IMR-90 (cell line): ENCODE data around the gene DNAI7. TPM values are rescaled to one million over a fixed set of nuclear protein-coding genes. Genes with fewer than 3 reads are reported as not detected.

ENCODE experiments used
- ATAC-seq: fragments of 200-7000 bp; cut with Tn5 transposase; 2 replicates; pipeline ENCODE4 v1.9.1; 2020; ENCODE audit warnings: low read depth, mild to moderate bottlenecking, moderate library complexity
- BruUV-seq: library from RNA; stranded (reverse); fragments of 400-500 nt; replicated peaks from 2 replicates; lab custom pipeline; 2021; lab: Mats Ljungman, UMichigan
- CTCF ChIA-PET: fragments of 300-600 bp; formaldehyde crosslinking; extraction: SDS; loops from one replicate; lab custom pipeline; 2021; ENCODE audit warnings: antibody characterized with exemption; lab: Yijun Ruan, JAX
- POLR2A ChIA-PET: fragments of 300-600 bp; sonication (Branson Sonifier 250); formaldehyde crosslinking; loops from one replicate; lab custom pipeline; 2022; ENCODE audit warnings: antibody characterized with exemption; ENCODE audit not compliant: unreplicated experiment; lab: Charles Lee
- DNase-seq: peaks from one replicate; pipeline ENCODE4 v3.0.0; 2013
- H2AFZ ChIP-seq: replicated peaks from 2 replicates; pipeline ENCODE3; 2013; ENCODE audit warnings: low read length, mild to moderate bottlenecking; ENCODE audit not compliant: poor library complexity
- H2AK5ac ChIP-seq: 2 replicates; pipeline ENCODE4 v1.6.1; 2013; ENCODE audit warnings: low read depth, low read length, inconsistent platforms
- H2AK9ac ChIP-seq: replicated peaks from 2 replicates; pipeline ENCODE3; 2013; ENCODE audit warnings: mild to moderate bottlenecking, low read depth, low read length, moderate library complexity; ENCODE audit not compliant: poor library complexity
- H2BK120ac ChIP-seq: 2 replicates; pipeline ENCODE4 v1.6.1; 2013; ENCODE audit warnings: low read depth, low read length, inconsistent platforms
- H2BK15ac ChIP-seq: 3 replicates; pipeline ENCODE4 v1.6.1; 2013; ENCODE audit warnings: low read depth, low read length, inconsistent platforms
- H2BK20ac ChIP-seq: 2 replicates; pipeline ENCODE4 v1.6.1; 2013; ENCODE audit warnings: low read depth, mild to moderate bottlenecking, inconsistent platforms, low read length, moderate library complexity
- H2BK5ac ChIP-seq: 2 replicates; pipeline ENCODE4 v1.6.1; 2013; ENCODE audit warnings: mild to moderate bottlenecking, low read depth, low read length, inconsistent platforms; ENCODE audit not compliant: poor library complexity, severe bottlenecking
- H3K14ac ChIP-seq: replicated peaks from 2 replicates; pipeline ENCODE4 v1.6.1; 2013; ENCODE audit warnings: low read depth, low read length, inconsistent platforms
- H3K18ac ChIP-seq: 2 replicates; pipeline ENCODE4 v1.6.1; 2013; ENCODE audit warnings: low read depth, low read length, control low read depth
- H3K23ac ChIP-seq: 2 replicates; pipeline ENCODE4 v1.6.1; 2013; ENCODE audit warnings: low read depth, low read length, inconsistent platforms
- H3K27ac ChIP-seq: 2 replicates; pipeline ENCODE4 v1.5.1; 2013; ENCODE audit warnings: mild to moderate bottlenecking, control low read depth, low read length; ENCODE audit not compliant: insufficient read depth
- H3K27me3 ChIP-seq: 2 replicates; pipeline ENCODE4 v1.6.1; 2013; ENCODE audit warnings: low read length; ENCODE audit not compliant: control insufficient read depth, insufficient read depth
- H3K36me3 ChIP-seq: 2 replicates; pipeline ENCODE4 v1.6.1; 2013; ENCODE audit warnings: low read length, mixed read lengths; ENCODE audit not compliant: control insufficient read depth, insufficient read depth
- H3K4ac ChIP-seq: 2 replicates; pipeline ENCODE4 v1.6.1; 2013; ENCODE audit warnings: low read depth, low read length, inconsistent platforms
- H3K4me1 ChIP-seq: 2 replicates; pipeline ENCODE4 v1.6.1; 2013; ENCODE audit warnings: low read length, mixed read lengths; ENCODE audit not compliant: control insufficient read depth, insufficient read depth
- H3K4me2 ChIP-seq: 2 replicates; pipeline ENCODE4 v1.6.1; 2013; ENCODE audit warnings: low read depth, mild to moderate bottlenecking, control low read depth, low read length, moderate library complexity
- H3K4me3 ChIP-seq: 2 replicates; pipeline ENCODE4 v1.5.1; 2013; ENCODE audit warnings: low read depth, mild to moderate bottlenecking, control low read depth, low read length, moderate library complexity; ENCODE audit not compliant: insufficient read depth
- H3K56ac ChIP-seq: 2 replicates; pipeline ENCODE4 v1.6.1; 2013; ENCODE audit warnings: low read length, inconsistent platforms; ENCODE audit not compliant: insufficient read depth; ENCODE audit errors: extremely low read depth
- H3K79me1 ChIP-seq, 2 experiments: 2 replicates each; pipeline ENCODE4 v1.6.1; 2013; ENCODE audit warnings: low read length in 2 of 2, inconsistent platforms in 1 of 2, low read depth in 1 of 2
- H3K9ac ChIP-seq: 2 replicates; pipeline ENCODE4 v1.6.1; 2013; ENCODE audit warnings: low read depth, low read length, control low read depth
- H3K9me1 ChIP-seq: 2 replicates; pipeline ENCODE4 v1.6.1; 2013; ENCODE audit warnings: low read length, inconsistent platforms; ENCODE audit not compliant: insufficient read depth
- H3K9me3 ChIP-seq: 2 replicates; pipeline ENCODE4 v1.6.1; 2013; ENCODE audit warnings: low read length; ENCODE audit not compliant: control insufficient read depth, insufficient read depth
- H4K20me1 ChIP-seq: 2 replicates; pipeline ENCODE4 v1.6.1; 2013; ENCODE audit warnings: low read length, inconsistent platforms; ENCODE audit not compliant: insufficient read depth
- H4K5ac ChIP-seq: 2 replicates; pipeline ENCODE4 v1.6.1; 2013; ENCODE audit warnings: mild to moderate bottlenecking, low read depth, low read length, control low read depth
- H4K8ac ChIP-seq, 2 experiments: 2 replicates each; pipeline ENCODE4 v1.6.1; 2013; ENCODE audit warnings: low read depth in 2 of 2, low read length in 2 of 2, control low read depth in 1 of 2, inconsistent platforms in 1 of 2
- H4K91ac ChIP-seq: 2 replicates; pipeline ENCODE4 v1.6.1; 2013; ENCODE audit warnings: low read depth, low read length, inconsistent platforms; ENCODE audit not compliant: insufficient read depth
- BHLHE40 ChIP-seq: fragments of 150-350 bp; IDR thresholded peaks from 2 replicates; pipeline ENCODE4 v1.6.1; 2016; ENCODE audit warnings: mild to moderate bottlenecking, low read depth, low read length
- CEBPB ChIP-seq: IDR thresholded peaks from 2 replicates; pipeline ENCODE4 v1.6.1; 2012; ENCODE audit warnings: low read depth, low read length, improper control_type of control experiment
- CHD1 ChIP-seq: IDR thresholded peaks from 2 replicates; pipeline ENCODE4 v1.6.1; 2012; ENCODE audit warnings: low read depth, low read length, improper control_type of control experiment
- FOS ChIP-seq: fragments of 150-350 bp; IDR thresholded peaks from 2 replicates; pipeline ENCODE4 v1.6.1; 2016; ENCODE audit warnings: low read depth, low read length
- MAFK ChIP-seq: IDR thresholded peaks from 2 replicates; pipeline ENCODE4 v1.6.1; 2012; ENCODE audit warnings: low read depth, low read length, improper control_type of control experiment
- MAZ ChIP-seq: IDR thresholded peaks from 2 replicates; pipeline ENCODE4 v1.6.1; 2012; ENCODE audit warnings: low read depth, mild to moderate bottlenecking, low read length, improper control_type of control experiment, moderate library complexity, borderline replicate concordance
- MXI1 ChIP-seq: IDR thresholded peaks from 2 replicates; pipeline ENCODE4 v1.6.1; 2012; ENCODE audit warnings: low read depth, mild to moderate bottlenecking, low read length, moderate library complexity, borderline replicate concordance
- NFE2L2 ChIP-seq: fragments of 150-350 bp; IDR thresholded peaks from 2 replicates; pipeline ENCODE4 v1.6.1; 2016; ENCODE audit warnings: low read depth, mild to moderate bottlenecking, low read length
- POLR2A ChIP-seq: IDR thresholded peaks from 2 replicates; pipeline ENCODE4 v1.6.1; 2012; ENCODE audit warnings: mild to moderate bottlenecking, low read depth, low read length
- RAD21 ChIP-seq: IDR thresholded peaks from 2 replicates; pipeline ENCODE4 v1.6.1; 2012; ENCODE audit warnings: low read length, improper control_type of control experiment
- RCOR1 ChIP-seq: IDR thresholded peaks from 2 replicates; pipeline ENCODE4 v1.6.1; 2012; ENCODE audit warnings: mild to moderate bottlenecking, low read length, improper control_type of control experiment; ENCODE audit not compliant: insufficient replicate concordance
- RFX5 ChIP-seq: IDR thresholded peaks from 2 replicates; pipeline ENCODE4 v1.8.0; 2012; ENCODE audit warnings: low read depth, mild to moderate bottlenecking, low read length, moderate library complexity
- SMC3 ChIP-seq: fragments of 150-350 bp; IDR thresholded peaks from 2 replicates; pipeline ENCODE4 v1.6.1; 2016; ENCODE audit warnings: low read depth, mild to moderate bottlenecking, antibody characterized with exemption, low read length, moderate library complexity
- WGBS, 2 experiments: methylation state at CpG; one replicate each; pipeline versions ENCODE4 v1.1.5 to v1.1.7; 2013; ENCODE audit warnings: missing lambda C conversion rate in 2 of 2; ENCODE audit not compliant: insufficient read length in 1 of 2; ENCODE audit errors: extremely low coverage in 2 of 2; 5-methylcytosine and 5-hydroxymethylcytosine counted together
- dilution Hi-C: fragments of 300-500 bp; cut with HindIII; formaldehyde crosslinking; loops from one replicate; pipeline ENCODE4 v1.14.3; 2018; ENCODE audit warnings: low sequenced_read_pairs; ENCODE audit not compliant: unreplicated experiment
- in situ Hi-C: fragments of 300-500 bp; cut with MboI; formaldehyde crosslinking; loops from 3 replicates; pipeline ENCODE4 v1.14.3; 2019; ENCODE audit warnings: low sequenced_read_pairs, inconsistent platforms, mixed read lengths
- intact Hi-C: fragments of 100-400 bp; cut with micrococcal nuclease; formaldehyde crosslinking; loops from 2 replicates; pipeline ENCODE4 v1.10.0; 2022
- polyA plus RNA-seq, 3 experiments: library from polyadenylated mRNA; depleted of rRNA; stranded (reverse); fragments of >200 nt; gene quantifications; 2 replicates each; pipeline ENCODE4 v1.2.3, GENCODE V29; 2012; ENCODE audit warnings: low replicate concordance in 1 of 3
- total RNA-seq: library from RNA; depleted of rRNA; stranded (reverse); fragments of >200 nt; gene quantifications from 2 replicates; pipeline ENCODE4 v1.2.3, GENCODE V29; 2012
- TF ChIP-seq, protein P1 (sequence below): conservative IDR thresholded peaks from 2 replicates; pipeline ENCODE4 v1.5.1; 2012; ENCODE audit warnings: mild to moderate bottlenecking, low read depth, low read length, improper control_type of control experiment
- TF ChIP-seq, protein P2 (sequence below): fragments of 150-350 bp; IDR thresholded peaks from 2 replicates; pipeline ENCODE4 v1.6.1; 2016; ENCODE audit warnings: low read depth, mild to moderate bottlenecking, low read length, moderate library complexity, borderline replicate concordance
- TF ChIP-seq, protein P3 (sequence below): fragments of 150-350 bp; IDR thresholded peaks from 2 replicates; pipeline ENCODE4 v1.6.1; 2017; ENCODE audit warnings: mild to moderate bottlenecking, antibody characterized with exemption, low read length, low read depth

The DNAI7 gene
- total and polyA plus RNA-seq, 2 of the 4 experiments (the other 2 are of a cell fraction), result under 0.01 to 0.07 TPM

DNA sequence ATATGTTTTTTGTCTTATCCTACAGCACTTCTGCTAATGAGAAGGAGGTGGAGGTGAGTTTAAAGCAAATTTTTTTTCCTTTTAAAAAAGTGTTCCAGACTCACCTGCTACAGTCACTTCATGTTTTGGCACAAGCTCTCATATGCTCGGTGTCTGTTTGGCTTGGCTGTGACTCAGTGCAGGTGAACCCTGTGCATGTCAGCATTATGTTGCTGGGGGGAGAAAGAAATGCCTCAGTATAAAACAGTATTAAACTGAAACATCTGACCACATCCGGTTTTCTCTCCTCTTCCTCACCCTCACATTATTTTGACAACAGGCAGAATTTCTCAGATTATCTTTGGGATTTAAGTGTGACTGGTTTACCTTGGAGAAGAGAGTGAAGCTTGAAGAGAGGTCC is 105.2 kb downstream of the DNAI7 start:
- H3K9ac ChIP-seq, result no peak overlapping the region
- H2BK20ac ChIP-seq, result no peak overlapping the region
- no peaks in the 10 kb centered on the region for H3K9me3 ChIP-seq
- H3K56ac ChIP-seq, result no peak overlapping the region
- POLR2A ChIA-PET, result no interaction called here
- dilution Hi-C loops, result no loop called here
- intact Hi-C loops, result no loop called here
- H2BK5ac ChIP-seq, result no peak overlapping the region
- no peak overlapping the region for H4K91ac ChIP-seq
- no peaks in the 10 kb centered on the region for H4K20me1 ChIP-seq
- no CpG with 5 or more reads among the region's 2 CpGs for WGBS, 2 experiments
- H3K23ac ChIP-seq, result no peak overlapping the region
- H3K4me1 ChIP-seq, result no peaks in the 10 kb centered on the region
- no peaks in the 10 kb centered on the region for H3K36me3 ChIP-seq
- no peak overlapping the region for H2BK120ac ChIP-seq
- H3K79me1 ChIP-seq, result no peaks in the 10 kb centered on the region
- H3K4me2 ChIP-seq, result no peak overlapping the region
- no peak overlapping the region for H3K4me3 ChIP-seq
- in situ Hi-C loops, result no loop called here
- no peak for TF ChIP-seq CHD1
- TF ChIP-seq, protein P1, sequence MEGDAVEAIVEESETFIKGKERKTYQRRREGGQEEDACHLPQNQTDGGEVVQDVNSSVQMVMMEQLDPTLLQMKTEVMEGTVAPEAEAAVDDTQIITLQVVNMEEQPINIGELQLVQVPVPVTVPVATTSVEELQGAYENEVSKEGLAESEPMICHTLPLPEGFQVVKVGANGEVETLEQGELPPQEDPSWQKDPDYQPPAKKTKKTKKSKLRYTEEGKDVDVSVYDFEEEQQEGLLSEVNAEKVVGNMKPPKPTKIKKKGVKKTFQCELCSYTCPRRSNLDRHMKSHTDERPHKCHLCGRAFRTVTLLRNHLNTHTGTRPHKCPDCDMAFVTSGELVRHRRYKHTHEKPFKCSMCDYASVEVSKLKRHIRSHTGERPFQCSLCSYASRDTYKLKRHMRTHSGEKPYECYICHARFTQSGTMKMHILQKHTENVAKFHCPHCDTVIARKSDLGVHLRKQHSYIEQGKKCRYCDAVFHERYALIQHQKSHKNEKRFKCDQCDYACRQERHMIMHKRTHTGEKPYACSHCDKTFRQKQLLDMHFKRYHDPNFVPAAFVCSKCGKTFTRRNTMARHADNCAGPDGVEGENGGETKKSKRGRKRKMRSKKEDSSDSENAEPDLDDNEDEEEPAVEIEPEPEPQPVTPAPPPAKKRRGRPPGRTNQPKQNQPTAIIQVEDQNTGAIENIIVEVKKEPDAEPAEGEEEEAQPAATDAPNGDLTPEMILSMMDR, result no peak
- no peak for TF ChIP-seq RFX5
- TF ChIP-seq BHLHE40, result no peak
- TF ChIP-seq RCOR1, result no peak
- no peak for TF ChIP-seq CEBPB
- TF ChIP-seq MXI1, result no peak
- no peak for TF ChIP-seq SMC3
- TF ChIP-seq POLR2A, result no peak
- TF ChIP-seq MAZ, result no peak
- TF ChIP-seq, protein P2, sequence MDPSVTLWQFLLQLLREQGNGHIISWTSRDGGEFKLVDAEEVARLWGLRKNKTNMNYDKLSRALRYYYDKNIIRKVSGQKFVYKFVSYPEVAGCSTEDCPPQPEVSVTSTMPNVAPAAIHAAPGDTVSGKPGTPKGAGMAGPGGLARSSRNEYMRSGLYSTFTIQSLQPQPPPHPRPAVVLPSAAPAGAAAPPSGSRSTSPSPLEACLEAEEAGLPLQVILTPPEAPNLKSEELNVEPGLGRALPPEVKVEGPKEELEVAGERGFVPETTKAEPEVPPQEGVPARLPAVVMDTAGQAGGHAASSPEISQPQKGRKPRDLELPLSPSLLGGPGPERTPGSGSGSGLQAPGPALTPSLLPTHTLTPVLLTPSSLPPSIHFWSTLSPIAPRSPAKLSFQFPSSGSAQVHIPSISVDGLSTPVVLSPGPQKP, result no peak
- no peak for TF ChIP-seq NFE2L2
- no peak for TF ChIP-seq RAD21
- TF ChIP-seq, protein P3, sequence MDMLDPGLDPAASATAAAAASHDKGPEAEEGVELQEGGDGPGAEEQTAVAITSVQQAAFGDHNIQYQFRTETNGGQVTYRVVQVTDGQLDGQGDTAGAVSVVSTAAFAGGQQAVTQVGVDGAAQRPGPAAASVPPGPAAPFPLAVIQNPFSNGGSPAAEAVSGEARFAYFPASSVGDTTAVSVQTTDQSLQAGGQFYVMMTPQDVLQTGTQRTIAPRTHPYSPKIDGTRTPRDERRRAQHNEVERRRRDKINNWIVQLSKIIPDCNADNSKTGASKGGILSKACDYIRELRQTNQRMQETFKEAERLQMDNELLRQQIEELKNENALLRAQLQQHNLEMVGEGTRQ, result no peak
- no peak for TF ChIP-seq FOS
- TF ChIP-seq MAFK, result no peak
- no peak overlapping the region for H2AFZ ChIP-seq
- no peak overlapping the region for H4K5ac ChIP-seq
- H3K14ac ChIP-seq, result no peak overlapping the region
- H4K8ac ChIP-seq, result no peak overlapping the region
- no peak overlapping the region for H2AK5ac ChIP-seq
- no peak overlapping the region for H2AK9ac ChIP-seq
- ATAC-seq (no peak), DNase-seq (no peak)
- peaks cover 2% of the 10 kb centered on the region for H3K27me3 ChIP-seq
- H2BK15ac ChIP-seq, result no peak overlapping the region
- no peak overlapping the region for H3K4ac ChIP-seq
- BruUV-seq, result no TSS peak
- H3K9me1 ChIP-seq, result no peaks in the 10 kb centered on the region
- no peak overlapping the region for H3K18ac ChIP-seq
- no peak overlapping the region for H3K27ac ChIP-seq
- CTCF ChIA-PET, result no interaction called here
